Cardiac muscle cell (in vitro differentiated cells and primary cell): ENCODE measurements around the gene ENPEP. TPM values are rescaled to one million over a fixed set of nuclear protein-coding genes. Genes with fewer than 3 reads are reported as not detected.
A peak's percentile ranks its signal among the peaks of the same experiment; 100 is the strongest.
"Not testable (repeated sequence)": the region's sequence is repeated elsewhere in the genome, so short reads cannot be mapped to it uniquely, and the experiment has no call there.

Experiments
- DNase-seq, 2 donors: peaks; one replicate each; pipeline versions ENCODE4 v3.0.0 to v3.0.0-alpha.2; 2010 to 2017; ENCODE audit warnings: low read depth in 1 of 2, low spot score in 1 of 2
- H3K27ac ChIP-seq: fragments of 200-600 bp; sonication (generic); 2 replicates; pipeline ENCODE4 v1.5.1; 2016
- H3K27me3 ChIP-seq: fragments of 200-600 bp; sonication (generic); 2 replicates; pipeline ENCODE4 v1.6.0; 2016; ENCODE audit warnings: control low read depth
- H3K36me3 ChIP-seq: fragments of 200-600 bp; sonication (generic); 2 replicates; pipeline ENCODE4 v1.5.1; 2016; ENCODE audit warnings: control low read depth
- H3K4me1 ChIP-seq: fragments of 200-600 bp; sonication (generic); 2 replicates; pipeline ENCODE4 v1.8.1; 2017; ENCODE audit warnings: low read depth, mild to moderate bottlenecking, mixed run types
- H3K4me3 ChIP-seq: fragments of 200-600 bp; sonication (generic); 2 replicates; pipeline ENCODE4 v1.5.1; 2016; ENCODE audit warnings: mild to moderate bottlenecking
- H3K9me3 ChIP-seq: fragments of 200-600 bp; sonication (generic); 2 replicates; pipeline ENCODE4 v1.5.1; 2017; ENCODE audit warnings: low read depth, mild to moderate bottlenecking, control low read depth
- polyA plus RNA-seq: library from polyadenylated mRNA; unstranded; fragments of >200 nt; fragmentation: Nextera tagmentation; extraction: Ambion mirVana; gene quantifications from 2 replicates; pipeline ENCODE4 v1.2.1, GENCODE V29; 2016
- total RNA-seq: library from RNA; depleted of rRNA; stranded (reverse); fragments of >200 nt; gene quantifications from 2 replicates; pipeline ENCODE4 v1.2.3, GENCODE V29; 2016
- TF ChIP-seq, protein P1 (sequence below): IDR thresholded peaks from 2 replicates; pipeline ENCODE4 v1.5.1; 2012; ENCODE audit warnings: low read depth, mild to moderate bottlenecking, low read length

The ENPEP gene
- total and polyA plus RNA-seq, 2 experiments from 2014 or later: 4.6 to 5.5 TPM

DNA sequence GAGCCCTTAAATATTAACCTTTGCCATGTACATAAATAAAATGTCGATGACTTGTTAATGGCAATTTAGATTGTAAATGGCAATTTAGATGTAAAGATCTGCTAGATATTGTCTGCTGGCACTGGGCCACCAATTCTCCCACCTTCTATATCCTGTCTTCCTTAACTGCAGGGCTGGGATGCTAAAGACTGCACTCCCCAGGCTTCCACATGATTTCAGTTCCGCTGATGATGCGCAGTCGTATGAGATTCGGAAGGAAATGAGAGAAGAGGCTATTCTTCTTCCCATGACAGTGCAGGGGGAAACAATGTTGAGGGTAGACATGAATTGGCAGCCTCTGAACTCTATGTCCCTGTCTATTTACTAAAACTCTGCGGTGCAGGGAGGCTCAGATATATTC lies 91.3 kb downstream of the ENPEP start:
- no peak overlapping the region for H3K4me3 ChIP-seq
- TF ChIP-seq, protein P1, sequence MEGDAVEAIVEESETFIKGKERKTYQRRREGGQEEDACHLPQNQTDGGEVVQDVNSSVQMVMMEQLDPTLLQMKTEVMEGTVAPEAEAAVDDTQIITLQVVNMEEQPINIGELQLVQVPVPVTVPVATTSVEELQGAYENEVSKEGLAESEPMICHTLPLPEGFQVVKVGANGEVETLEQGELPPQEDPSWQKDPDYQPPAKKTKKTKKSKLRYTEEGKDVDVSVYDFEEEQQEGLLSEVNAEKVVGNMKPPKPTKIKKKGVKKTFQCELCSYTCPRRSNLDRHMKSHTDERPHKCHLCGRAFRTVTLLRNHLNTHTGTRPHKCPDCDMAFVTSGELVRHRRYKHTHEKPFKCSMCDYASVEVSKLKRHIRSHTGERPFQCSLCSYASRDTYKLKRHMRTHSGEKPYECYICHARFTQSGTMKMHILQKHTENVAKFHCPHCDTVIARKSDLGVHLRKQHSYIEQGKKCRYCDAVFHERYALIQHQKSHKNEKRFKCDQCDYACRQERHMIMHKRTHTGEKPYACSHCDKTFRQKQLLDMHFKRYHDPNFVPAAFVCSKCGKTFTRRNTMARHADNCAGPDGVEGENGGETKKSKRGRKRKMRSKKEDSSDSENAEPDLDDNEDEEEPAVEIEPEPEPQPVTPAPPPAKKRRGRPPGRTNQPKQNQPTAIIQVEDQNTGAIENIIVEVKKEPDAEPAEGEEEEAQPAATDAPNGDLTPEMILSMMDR: no peak
- no peak overlapping the region for H3K27ac ChIP-seq
- no peaks in the 10 kb centered on the region for H3K27me3 ChIP-seq
- no peak for DNase-seq
- H3K9me3 ChIP-seq: no peaks in the 10 kb centered on the region
- no peaks in the 10 kb centered on the region for H3K36me3 ChIP-seq
- H3K4me1 ChIP-seq: no peaks in the 10 kb centered on the region

DNA sequence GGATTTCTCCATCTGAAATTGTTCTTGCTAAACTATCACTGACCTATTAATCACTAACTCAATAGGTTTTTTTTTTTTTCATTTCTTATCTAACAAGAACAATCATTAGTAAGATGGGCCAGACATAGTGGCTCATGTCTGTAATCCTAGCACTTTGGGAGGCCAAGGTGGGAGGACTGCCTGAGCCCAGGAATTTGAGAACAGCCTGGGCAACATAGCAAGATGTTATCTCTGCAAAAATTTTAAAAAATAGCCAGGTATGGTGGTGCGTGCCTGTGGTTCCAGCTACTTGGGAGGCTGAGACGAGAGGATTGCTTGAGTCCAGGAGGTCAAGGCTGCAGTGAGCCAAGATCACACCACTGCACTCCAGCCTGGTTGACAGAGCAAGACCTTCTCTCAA lies 100.7 kb downstream of the ENPEP start:
- not testable (repeated sequence) for DNase-seq, H3K27me3 ChIP-seq, H3K36me3 ChIP-seq, H3K4me3 ChIP-seq, H3K9me3 ChIP-seq, H3K4me1 ChIP-seq, H3K27ac ChIP-seq

DNA sequence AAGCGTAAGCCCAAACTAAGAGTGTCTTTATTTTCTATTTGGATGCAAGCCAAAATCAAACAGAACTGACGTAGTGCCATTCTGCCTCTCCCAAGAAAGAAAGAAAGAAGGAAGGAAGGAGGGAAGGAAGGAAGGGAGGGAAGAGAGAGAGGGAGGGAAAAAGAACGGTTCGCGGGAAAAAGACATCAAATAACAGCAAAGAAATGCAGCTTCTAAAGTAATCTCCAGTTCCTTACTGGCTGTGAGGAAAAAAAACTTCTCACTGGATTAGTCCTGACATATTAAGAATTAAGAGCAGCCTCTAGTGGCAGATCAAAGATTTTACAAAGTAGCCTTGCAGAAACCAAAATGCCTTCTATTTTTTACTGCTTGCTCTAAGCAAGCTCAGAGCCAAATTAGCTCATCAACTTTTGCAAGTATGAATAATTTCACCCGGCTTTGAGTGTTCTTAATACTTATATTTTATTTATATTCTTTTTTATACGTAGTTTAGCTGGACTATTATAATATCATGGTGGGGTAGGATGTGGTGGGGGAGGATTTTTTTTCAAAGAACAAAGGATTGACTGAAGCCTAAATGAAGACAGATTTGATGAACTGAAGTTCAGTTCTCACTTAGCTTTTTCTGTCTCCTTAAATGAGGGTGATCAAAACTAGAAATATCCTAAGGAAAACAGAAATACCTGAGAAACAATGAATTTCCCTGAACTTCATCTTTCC lies 110.3 kb downstream of the ENPEP start:
- Histone ChIP-seq H3K9me3 (no peaks in the 10 kb centered on the region), H3K4me3 (no peak overlapping the region), H3K27ac (no peak overlapping the region), H3K36me3 (no peaks in the 10 kb centered on the region), H3K4me1 (no peaks in the 10 kb centered on the region), H3K27me3 (no peaks in the 10 kb centered on the region)
- peak; percentile 23 to 78 for DNase-seq
- TF ChIP-seq, protein P1: peak; percentile 69

DNA sequence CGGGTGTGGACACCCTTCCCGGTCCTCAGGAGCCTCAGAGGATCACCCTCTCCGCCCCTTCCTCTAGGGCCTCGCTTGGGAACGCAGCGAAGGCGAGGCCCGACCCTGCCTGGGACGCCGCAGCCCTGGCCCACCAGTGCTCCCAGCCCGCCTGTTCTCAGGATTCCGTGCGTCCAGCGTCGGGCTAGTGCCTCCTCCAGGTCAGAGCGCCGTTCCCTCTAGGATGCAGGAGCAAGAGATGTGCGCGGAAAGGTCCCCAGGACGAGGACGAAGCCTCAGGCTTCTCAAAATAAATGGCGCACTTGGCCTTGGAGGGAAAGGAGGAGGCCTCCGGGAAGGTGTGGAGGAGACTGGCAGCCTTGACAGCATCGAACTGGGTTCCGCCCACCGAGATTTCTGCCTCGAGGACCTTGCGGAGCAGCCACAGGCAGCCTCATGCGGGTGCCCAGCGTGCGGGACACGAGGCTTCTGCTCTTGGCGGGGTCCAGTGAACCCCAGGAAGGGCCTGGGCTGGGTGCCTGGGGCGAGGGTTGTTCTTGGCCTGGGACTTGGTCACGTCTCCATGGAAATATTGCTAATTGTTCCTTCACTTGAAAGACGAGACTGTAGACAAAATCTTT lies 111.8 kb downstream of the ENPEP start:
- DNase-seq: no peak
- Histone ChIP-seq H3K27me3 (no peaks in the 10 kb centered on the region), H3K4me1 (no peaks in the 10 kb centered on the region), H3K4me3 (no peak overlapping the region), H3K36me3 (no peaks in the 10 kb centered on the region), H3K9me3 (no peaks in the 10 kb centered on the region), H3K27ac (no peak overlapping the region)
- TF ChIP-seq, protein P1: no peak

DNA sequence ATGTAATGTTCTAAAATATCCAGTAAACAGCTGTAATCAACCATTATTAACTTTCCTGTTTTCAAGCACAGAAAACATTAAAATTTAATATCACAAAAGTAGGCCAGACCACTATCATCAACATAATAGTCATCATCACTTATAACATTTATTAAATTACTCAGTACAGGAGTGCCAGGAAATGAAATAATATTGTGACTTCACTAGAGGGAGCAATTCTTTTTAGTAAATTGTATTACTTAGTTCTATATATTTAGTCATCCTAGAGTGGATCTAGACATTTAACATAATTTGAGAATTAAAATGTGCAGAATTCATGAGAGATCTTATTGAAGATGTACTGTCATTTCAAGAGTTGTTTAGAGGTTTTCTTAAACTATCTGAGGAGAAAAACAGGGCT lies 113.3 kb downstream of the ENPEP start:
- Histone ChIP-seq H3K4me1 (no peaks in the 10 kb centered on the region), H3K27ac (no peak overlapping the region), H3K36me3 (no peaks in the 10 kb centered on the region), H3K9me3 (no peaks in the 10 kb centered on the region), H3K27me3 (no peaks in the 10 kb centered on the region), H3K4me3 (no peak overlapping the region)
- peak in 1 of 2 donors; percentile 16 for DNase-seq
- TF ChIP-seq, protein P1: peak; percentile 36

DNA sequence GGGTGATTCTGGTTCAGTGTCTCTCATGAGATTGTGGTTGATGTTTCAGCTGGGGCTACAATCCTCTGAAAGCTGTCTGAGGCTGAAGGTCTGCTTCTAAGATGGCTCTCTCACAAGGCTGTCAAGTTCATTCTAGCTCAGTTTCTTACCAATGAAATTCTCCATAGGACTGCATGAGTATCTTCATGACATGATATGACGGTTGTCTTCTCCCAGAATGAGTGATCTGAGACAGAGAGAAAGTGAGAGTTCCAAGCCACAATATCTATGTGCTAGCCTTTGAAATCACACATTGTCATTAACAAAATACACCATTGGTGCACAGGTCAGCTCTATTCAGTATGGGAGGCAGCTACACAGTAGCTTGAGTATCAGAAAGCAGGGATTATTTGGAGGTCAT lies 119.6 kb downstream of the ENPEP start:
- Histone ChIP-seq H3K4me1 (no peaks in the 10 kb centered on the region), H3K4me3 (no peak overlapping the region), H3K27ac (no peak overlapping the region), H3K9me3 (no peaks in the 10 kb centered on the region), H3K27me3 (no peaks in the 10 kb centered on the region), H3K36me3 (no peaks in the 10 kb centered on the region)
- no peak for DNase-seq
- TF ChIP-seq, protein P1: no peak
